Stimulated activated CD8-positive, alpha-beta memory T cell treated with anti-CD3 and anti-CD28 coated beads, Interleukin-12 subunit alpha, Interleukin-12 subunit beta, amount 100 ng/mL, for 4 hours (primary cell): ENCODE measurements around the gene ANKRD65.
"Not testable (repeated sequence)": the region's sequence is repeated elsewhere in the genome, so short reads cannot be mapped to it uniquely, and the experiment has no call there.

ENCODE experiments used
- DNase-seq: peaks from one replicate; pipeline ENCODE4 v3.0.0-alpha.2; 2020; ENCODE audit warnings: low read depth

Gene ANKRD65

DNA sequence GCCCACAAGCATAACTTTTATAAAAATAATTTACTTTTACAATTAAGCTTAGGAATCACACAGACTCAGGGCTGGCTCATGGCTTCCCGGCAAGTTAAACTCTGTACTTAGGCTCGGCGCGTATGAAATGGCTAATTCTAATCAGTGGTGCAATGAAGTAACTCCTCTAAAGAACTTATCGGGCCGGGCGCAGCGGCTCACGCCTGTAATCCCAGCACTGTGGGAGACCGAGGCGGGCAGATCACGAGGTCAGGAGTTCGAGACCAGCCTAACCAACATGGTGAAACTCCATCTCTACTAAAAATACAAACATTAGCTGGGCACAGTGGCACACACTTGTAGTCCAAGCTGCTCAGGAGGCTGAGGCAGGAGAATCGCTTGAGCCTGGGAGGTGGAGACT is 51.0 kb downstream of the ANKRD65 start:
- not testable (repeated sequence) for DNase-seq
